HCEC 1CT (cell line): ENCODE data around the gene UCN.
"Not testable (repeated sequence)": the region's sequence is repeated elsewhere in the genome, so short reads cannot be mapped to it uniquely, and the experiment has no call there.

Source experiments
- DNase-seq: peaks from one replicate; pipeline ENCODE4 v3.0.0-alpha.2; 2017

UCN gene

GRCh38 chr2:27313882-27314645 is 5.8 kb upstream of the UCN start:
- no peak for DNase-seq

GRCh38 chr2:27312152-27312551 is 3.9 kb upstream of the UCN start:
- no peak for DNase-seq

- DNase-seq = no peak
Measured at GRCh38 chr2:27309651-27310050, 1.4 kb upstream of the UCN start.

GRCh38 chr2:27307545-27308358 is 493 bp downstream of the UCN start:
- no peak for DNase-seq

- DNase-seq = no peak
Measured at GRCh38 chr2:27307287-27307544, 1.0 kb downstream of the UCN start.

- no peak for DNase-seq
Measured at GRCh38 chr2:27306573-27307286, 1.5 kb downstream of the UCN start.

GRCh38 chr2:27306136-27306535 is 2.1 kb downstream of the UCN start:
- no peak for DNase-seq

GRCh38 chr2:27305516-27305915 is 2.7 kb downstream of the UCN start:
- no peak for DNase-seq

- DNase-seq = no peak
Measured at GRCh38 chr2:27304488-27305240, 3.6 kb downstream of the UCN start.

- DNase-seq = peak; percentile 76
Measured at GRCh38 chr2:27303093-27304025, 4.9 kb downstream of the UCN start.

GRCh38 chr2:27300606-27301005 is 7.6 kb downstream of the UCN start:
- not testable (repeated sequence) for DNase-seq

- DNase-seq = no peak
Measured at GRCh38 chr2:27298391-27299080, 9.7 kb downstream of the UCN start.

GRCh38 chr2:27297195-27297594 is 11.1 kb downstream of the UCN start:
- no peak for DNase-seq

- no peak for DNase-seq
Measured at GRCh38 chr2:27296481-27296880, 11.8 kb downstream of the UCN start.

GRCh38 chr2:27294928-27295327 is 13.3 kb downstream of the UCN start:
- DNase-seq = no peak

- DNase-seq = no peak
Measured at GRCh38 chr2:27291865-27292264, 16.4 kb downstream of the UCN start.

- DNase-seq = no peak
Measured at GRCh38 chr2:27290549-27290948, 17.7 kb downstream of the UCN start.

GRCh38 chr2:27288610-27289009 is 19.6 kb downstream of the UCN start:
- DNase-seq = no peak

- no peak for DNase-seq
Measured at GRCh38 chr2:27285481-27285880, 22.8 kb downstream of the UCN start.

GRCh38 chr2:27284996-27285395 is 23.2 kb downstream of the UCN start:
- DNase-seq = no peak

GRCh38 chr2:27282892-27283291 is 25.4 kb downstream of the UCN start:
- no peak for DNase-seq
